ENCODE data around the gene PTGER3.

PTGER3 gene

GRCh38 chr1:71019233-71019969, 28.2 kb downstream of the PTGER3 start:
- no peak overlapping the region for H3K4me3 ChIP-seq (ENCODE audit: low read depth, low read length)
- TF ChIP-seq CTCF (IDR thresholded peaks at IDR 0.05; ENCODE audit: control insufficient read depth, extremely low read depth, insufficient read depth): no peak
- no peak for DNase-seq (ENCODE audit: low read depth)

GRCh38 chr1:71018791-71019190, 28.8 kb downstream of the PTGER3 start:
- DNase-seq (ENCODE audit: low read depth): no peak
- no peak overlapping the region for H3K4me3 ChIP-seq (ENCODE audit: low read depth, low read length)
- TF ChIP-seq CTCF (IDR thresholded peaks at IDR 0.05; ENCODE audit: control insufficient read depth, extremely low read depth, insufficient read depth): no peak

GRCh38 chr1:71015745-71016144, 31.9 kb downstream of the PTGER3 start:
- no peak for DNase-seq (ENCODE audit: low read depth)
- H3K4me3 ChIP-seq (ENCODE audit: low read depth, low read length): no peak overlapping the region
- no peak for TF ChIP-seq CTCF (IDR thresholded peaks at IDR 0.05; ENCODE audit: control insufficient read depth, extremely low read depth, insufficient read depth)

- TF ChIP-seq CTCF (IDR thresholded peaks at IDR 0.05; ENCODE audit: control insufficient read depth, extremely low read depth, insufficient read depth): no peak
- no peak overlapping the region for H3K4me3 ChIP-seq (ENCODE audit: low read depth, low read length)
- DNase-seq (ENCODE audit: low read depth): no peak
Measured at GRCh38 chr1:71014178-71014579, 33.4 kb downstream of the PTGER3 start.

- no peak for DNase-seq (ENCODE audit: low read depth)
- no peak overlapping the region for H3K4me3 ChIP-seq (ENCODE audit: low read depth, low read length)
- TF ChIP-seq CTCF (IDR thresholded peaks at IDR 0.05; ENCODE audit: control insufficient read depth, extremely low read depth, insufficient read depth): no peak
Measured at GRCh38 chr1:71002709-71003475, 44.7 kb downstream of the PTGER3 start.

- H3K4me3 ChIP-seq (ENCODE audit: low read depth, low read length): no peak overlapping the region
- no peak for TF ChIP-seq CTCF (IDR thresholded peaks at IDR 0.05; ENCODE audit: control insufficient read depth, extremely low read depth, insufficient read depth)
- DNase-seq (ENCODE audit: low read depth): no peak
Measured at GRCh38 chr1:71001624-71002023, 46.0 kb downstream of the PTGER3 start.
